HFFc6 (cell line): ENCODE results near the gene ZNF276. TPM values are rescaled to one million over a fixed set of nuclear protein-coding genes. Genes with fewer than 3 reads are reported as not detected.

Source experiments
- DNase-seq: peaks from one replicate; pipeline ENCODE4 v3.0.0-alpha.2; 2018
- H3K27ac Mint-ChIP-seq: 2 replicates; pipeline ENCODE4 v1.8.0; 2020; ENCODE audit warnings: mild to moderate bottlenecking, mixed read lengths
- H3K27me3 Mint-ChIP-seq: 2 replicates; pipeline ENCODE4 v1.8.0; 2021; ENCODE audit warnings: mild to moderate bottlenecking, moderate library complexity, mixed read lengths; ENCODE audit not compliant: insufficient read depth
- H3K36me3 Mint-ChIP-seq: 2 replicates; pipeline ENCODE4 v1.8.0; 2021; ENCODE audit warnings: low read depth, mixed read lengths
- H3K4me1 Mint-ChIP-seq: 2 replicates; pipeline ENCODE4 v1.8.0; 2020; ENCODE audit warnings: low read depth, mixed read lengths
- H3K4me3 Mint-ChIP-seq: 2 replicates; pipeline ENCODE4 v1.8.0; 2020; ENCODE audit warnings: mild to moderate bottlenecking, moderate library complexity, mixed read lengths
- H3K9me3 Mint-ChIP-seq: 2 replicates; pipeline ENCODE4 v1.8.0; 2020; ENCODE audit warnings: mild to moderate bottlenecking, mixed read lengths
- CTCF ChIP-seq: fragments of 200-600 bp; sonication (generic); IDR thresholded peaks from 2 replicates; pipeline ENCODE4 v1.5.0; 2021; ENCODE audit warnings: antibody characterized with exemption, mild to moderate bottlenecking
- total RNA-seq, 6 experiments: library from RNA; stranded (reverse); fragmentation: NEBNext Ultra II Directional; extraction: Animal tissue kit (Norgen Biotek cat#: 25700); gene quantifications; 2 replicates in 1 of 6; 3 replicates in 5 of 6; pipeline ENCODE4 v1.2.3, GENCODE V29; 2021

ZNF276 gene
- total RNA-seq, 6 experiments from 2014 or later: 7.8 to 16.7 (median 9.7) TPM

- Mint-ChIP-seq H3K27me3 (0 out of 2 replicates have a peak, but pooled peaks cover 2% of the 10 kb centered on the region), H3K36me3 (peaks cover 23% of the 10 kb centered on the region; the same call in 1 of the 2 replicates), H3K27ac (no peak overlapping the region), H3K4me1 (no peaks in the 10 kb centered on the region), H3K9me3 (no peaks in the 10 kb centered on the region), H3K4me3 (no peak overlapping the region)
- TF ChIP-seq CTCF: no peak
- no peak for DNase-seq
Measured at GRCh38 chr16:89784406-89784805, 63.1 kb downstream of the ZNF276 start.

- Mint-ChIP-seq H3K4me1 (no peaks in the 10 kb centered on the region), H3K27me3 (peaks cover 2% of the 10 kb centered on the region; the same call in 1 of the 2 replicates), H3K9me3 (no peaks in the 10 kb centered on the region), H3K27ac (no peak overlapping the region), H3K4me3 (no peak overlapping the region), H3K36me3 (peaks cover 19% of the 10 kb centered on the region; the same call in 1 of the 2 replicates)
- no peak for DNase-seq
- TF ChIP-seq CTCF: no peak
Measured at GRCh38 chr16:89785523-89786155, 64.3 kb downstream of the ZNF276 start.

- Mint-ChIP-seq H3K36me3 (peaks cover 28% of the 10 kb centered on the region), H3K4me3 (no peak overlapping the region), H3K27me3 (peaks cover 2% of the 10 kb centered on the region), H3K27ac (no peak overlapping the region), H3K9me3 (no peaks in the 10 kb centered on the region), H3K4me1 (no peaks in the 10 kb centered on the region)
- DNase-seq: no peak
- TF ChIP-seq CTCF: no peak
Measured at GRCh38 chr16:89786474-89787364, 65.4 kb downstream of the ZNF276 start.

- H3K27ac Mint-ChIP-seq: no peak overlapping the region
Measured at GRCh38 chr16:89787365-89787805, 66.0 kb downstream of the ZNF276 start.

More at GRCh38 chr16:89787365-89787805, 66.0 kb downstream of the ZNF276 start:
- DNase-seq: no peak
- Mint-ChIP-seq H3K4me1 (no peaks in the 10 kb centered on the region), H3K36me3 (peaks cover 28% of the 10 kb centered on the region), H3K27me3 (peaks cover 2% of the 10 kb centered on the region), H3K9me3 (no peaks in the 10 kb centered on the region), H3K4me3 (no peak overlapping the region)
- TF ChIP-seq CTCF: no peak

Other genes with a start within 250 kb of the ZNF276 start
- 100 to 1,000 TPM; 110 to 120 (median 116) TPM for gene ANKRD11, start 231.0 kb upstream of the ZNF276 start, total RNA-seq
- gene SPG7, start 213.1 kb upstream of the ZNF276 start, total RNA-seq: 10 to 100 TPM; 81.5 to 97.0 (median 89.6) TPM
- gene RPL13, start 160.9 kb upstream of the ZNF276 start, total RNA-seq: 1,000 to 10,000 TPM; 1,572 to 1,808 (median 1,628) TPM
- gene CPNE7, start 145.8 kb upstream of the ZNF276 start, total RNA-seq: 10 to 100 TPM; 17.6 to 22.2 (median 19.3) TPM
- not detected for gene DPEP1, start 107.9 kb upstream of the ZNF276 start, total RNA-seq
- 10 to 100 TPM; 85.6 to 93.1 (median 87.2) TPM for gene CHMP1A, start 63.8 kb upstream of the ZNF276 start, total RNA-seq
- 10 to 100 TPM in 1 of 6 experiments, 1 to 10 TPM in 5; 6.3 to 10.1 (median 7.8) TPM for gene SPATA33, start 63.7 kb upstream of the ZNF276 start, total RNA-seq
- 10 to 100 TPM; 45.5 to 61.7 (median 48.6) TPM for gene CDK10, start 34.8 kb upstream of the ZNF276 start, total RNA-seq
- 1 to 10 TPM; 5.6 to 6.9 (median 5.9) TPM for gene SPATA2L, start 19.8 kb upstream of the ZNF276 start, total RNA-seq
- gene VPS9D1, start 639 bp upstream of the ZNF276 start, total RNA-seq: 10 to 100 TPM; 12.7 to 19.3 (median 16.1) TPM
- 10 to 100 TPM; 13.6 to 26.3 (median 21.9) TPM for gene FANCA, start 95.1 kb downstream of the ZNF276 start, total RNA-seq
- gene SPIRE2, start 106.9 kb downstream of the ZNF276 start, total RNA-seq: 1 to 10 TPM; 1.5 to 2.5 (median 1.9) TPM
- gene TCF25, start 152.1 kb downstream of the ZNF276 start, total RNA-seq: 100 to 1,000 TPM; 157 to 202 (median 170) TPM
- 1 to 10 TPM; 2.1 to 3.2 (median 3.0) TPM for gene MC1R, start 197.3 kb downstream of the ZNF276 start, total RNA-seq
- 100 to 1,000 TPM; 147 to 212 (median 164) TPM for gene TUBB3, start 201.8 kb downstream of the ZNF276 start, total RNA-seq
- 10 to 100 TPM; 59.6 to 69.2 (median 65.9) TPM for gene DEF8, start 227.2 kb downstream of the ZNF276 start, total RNA-seq